ENCODE results near the gene DENND2C. TPM values are rescaled to one million over a fixed set of nuclear protein-coding genes. Genes with fewer than 3 reads are reported as not detected.

Gene DENND2C, protein sequence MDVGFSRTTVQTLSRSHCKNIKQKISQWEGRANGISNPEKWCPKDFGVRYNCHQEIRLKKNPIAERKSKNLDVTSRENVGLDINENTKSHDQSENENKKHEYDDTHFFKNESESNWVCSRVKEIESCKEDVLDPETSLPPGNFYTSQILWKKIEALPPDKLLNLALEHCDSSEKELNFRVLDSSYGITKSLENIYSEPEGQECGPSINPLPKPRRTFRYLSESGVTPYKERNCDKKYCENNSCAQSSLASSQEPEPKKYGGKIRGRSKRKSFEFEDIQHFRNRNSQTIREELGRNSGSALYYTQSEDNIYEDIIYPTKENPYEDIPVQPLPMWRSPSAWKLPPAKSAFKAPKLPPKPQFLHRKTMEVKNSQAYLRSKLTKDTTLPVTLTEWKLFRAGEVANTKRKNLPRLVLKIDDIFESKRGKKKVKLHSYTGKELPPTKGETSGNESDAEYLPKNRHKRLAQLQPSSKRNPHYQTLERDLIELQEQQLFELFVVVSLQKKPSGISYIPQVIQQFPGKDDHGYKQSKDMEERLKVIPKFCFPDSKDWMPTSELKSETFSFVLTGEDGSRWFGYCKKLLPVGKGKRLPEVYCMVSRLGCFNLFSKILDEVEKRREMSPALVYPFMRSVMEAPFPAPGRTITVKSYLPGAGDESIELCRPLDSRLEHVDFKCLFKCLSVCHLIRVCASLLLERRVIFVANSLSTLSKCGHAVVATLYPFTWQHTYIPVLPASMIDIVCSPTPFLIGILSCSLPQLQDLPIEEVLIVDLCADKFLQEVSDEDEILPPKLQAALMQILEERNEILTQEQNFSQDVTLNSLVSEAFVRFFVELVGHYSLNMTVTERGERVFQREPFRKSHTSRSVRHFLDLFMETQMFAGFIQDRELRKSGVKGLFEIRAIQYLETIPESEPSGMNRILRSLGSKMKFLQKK
- total RNA-seq (2022; extraction: Qiagen RNA extraction; ENCODE audit: low read depth), result 0.29 to 0.93 TPM (median 0.45 TPM) in 5 replicates

GRCh38 chr1:114669562-114670082 is at the start of gene DENND2C:
TSS of gene DENND2C (minus strand) at chr1:114670049. CDS start at chr1:114625984, 44,065 bp downstream.

GRCh38 chr1:114716304-114717170 is 46.7 kb upstream of the DENND2C start, which contains the start of gene NRAS:
TSS of gene NRAS (minus strand) at chr1:114716771. CDS start at chr1:114716160, 611 bp downstream.

DNA sequence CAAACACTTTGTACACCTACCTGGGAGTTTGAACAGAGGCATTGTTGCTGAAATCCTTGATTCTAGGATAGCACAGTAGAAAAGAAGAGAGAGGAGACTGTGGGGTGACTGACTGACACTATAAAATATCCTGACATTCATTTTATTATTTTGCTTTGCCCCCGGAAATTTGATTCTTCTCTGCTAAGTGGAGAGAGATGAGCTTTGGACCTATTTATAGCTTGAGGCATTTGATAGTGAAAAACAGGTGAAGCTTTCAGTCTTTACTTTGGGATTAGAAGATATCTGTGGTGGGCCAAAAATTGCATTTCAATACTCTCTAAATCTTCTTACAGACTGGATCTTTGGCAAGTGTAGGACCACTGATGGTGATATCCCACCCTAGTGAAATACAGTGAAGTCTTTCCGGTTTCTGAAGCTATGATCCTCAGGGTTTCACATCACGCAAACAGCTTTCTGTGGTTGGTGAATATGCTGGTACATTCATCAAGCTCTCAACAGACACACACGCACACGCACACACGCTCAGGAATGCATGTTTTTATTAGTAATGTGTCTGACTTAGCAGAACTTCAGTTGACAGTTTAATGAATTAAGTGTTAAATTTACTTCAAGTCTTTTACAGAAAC is 25.7 kb upstream of the DENND2C start, which contains the start of gene AMPD1:
TSS of gene AMPD1 (minus strand) at position 117 of the 629 bp plus-strand sequence. CDS start at position 42, 75 bp downstream.

GRCh38 chr1:114581335-114582287 is 88.2 kb downstream of the DENND2C start, which contains the start of gene BCAS2:
TSS of gene BCAS2 (minus strand) at chr1:114581615. CDS start at chr1:114581591, 24 bp downstream.

Other genes starting within 250 kb of the DENND2C start
- 7.9 to 15.7 TPM (median 13.2 TPM) in 5 replicates for gene TRIM33, start 158.8 kb downstream of the DENND2C start, total RNA-seq (2022; extraction: Qiagen RNA extraction; ENCODE audit: low read depth)
- gene BCAS2, start 88.4 kb downstream of the DENND2C start, total RNA-seq (2022; extraction: Qiagen RNA extraction; ENCODE audit: low read depth), result 27.5 to 31.1 TPM (median 29.3 TPM) in 5 replicates
- not detected in 5 replicates for gene AMPD1, start 25.5 kb upstream of the DENND2C start, total RNA-seq (2022; extraction: Qiagen RNA extraction; ENCODE audit: low read depth)
- 25.8 to 35.2 TPM (median 28.7 TPM) in 5 replicates for gene NRAS, start 46.7 kb upstream of the DENND2C start, total RNA-seq (2022; extraction: Qiagen RNA extraction; ENCODE audit: low read depth)
- gene CSDE1, start 87.9 kb upstream of the DENND2C start, total RNA-seq (2022; extraction: Qiagen RNA extraction; ENCODE audit: low read depth), result 126 to 171 TPM (median 128 TPM) in 5 replicates
- 16.1 to 20.7 TPM (median 17.4 TPM) in 5 replicates for gene SIKE1, start 110.6 kb upstream of the DENND2C start, total RNA-seq (2022; extraction: Qiagen RNA extraction; ENCODE audit: low read depth)
- not detected in 5 replicates for gene SYCP1, start 184.8 kb upstream of the DENND2C start, total RNA-seq (2022; extraction: Qiagen RNA extraction; ENCODE audit: low read depth)